GM12875 (cell line): ENCODE measurements around the gene TMEM14A.

Source experiments
- H3K4me3 ChIP-seq: one replicate; pipeline ENCODE4 v1.5.1; 2011; ENCODE audit warnings: low read depth, low read length, control low read depth
- CTCF ChIP-seq: IDR thresholded peaks from 2 replicates; pipeline ENCODE4 v1.5.1; 2011; ENCODE audit warnings: low read depth, mild to moderate bottlenecking, control low read depth, inconsistent platforms, low read length, moderate library complexity, borderline replicate concordance; ENCODE audit not compliant: insufficient read depth

TMEM14A gene

DNA sequence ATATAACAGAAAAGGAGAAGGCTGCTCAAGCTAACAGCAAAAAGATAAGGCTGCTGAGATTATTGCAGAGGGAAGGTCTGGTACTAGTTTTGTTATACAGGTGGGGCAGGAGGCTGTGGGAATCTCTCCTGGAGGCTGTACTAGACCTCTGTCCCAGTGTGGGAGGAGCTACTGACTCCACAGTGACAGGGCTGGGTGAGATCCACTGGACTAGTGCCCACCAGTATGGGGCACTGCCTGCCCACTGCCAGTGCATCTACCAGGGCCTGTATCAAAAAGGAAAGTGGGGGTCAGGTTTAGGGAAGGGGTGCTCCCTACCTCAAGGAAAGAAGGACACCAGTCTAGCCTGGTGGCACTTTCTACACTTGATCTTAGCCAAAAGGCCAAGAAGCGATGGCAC is 62.3 kb downstream of the TMEM14A start:
- TF ChIP-seq CTCF, result no peak
- no peak overlapping the region for H3K4me3 ChIP-seq

DNA sequence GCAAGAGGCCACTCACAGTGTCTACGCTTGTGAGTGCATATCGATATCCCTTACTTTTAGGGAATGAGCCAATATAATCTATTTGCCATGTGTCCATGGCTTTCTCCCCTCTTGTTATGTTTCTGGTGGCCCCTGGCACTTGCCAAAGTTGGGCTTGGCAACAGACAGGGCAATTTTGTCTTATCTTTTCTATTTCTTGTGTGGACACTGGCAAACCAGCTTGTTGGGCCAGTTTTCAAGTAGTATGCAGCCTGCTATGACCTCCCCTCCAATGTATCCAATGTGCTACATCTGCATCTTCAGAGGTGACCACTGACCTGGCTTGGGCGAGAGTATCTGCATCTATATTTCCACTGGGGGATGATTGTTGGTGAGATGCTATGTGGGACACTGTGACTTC is 63.2 kb downstream of the TMEM14A start:
- no peak for TF ChIP-seq CTCF
- no peak overlapping the region for H3K4me3 ChIP-seq

DNA sequence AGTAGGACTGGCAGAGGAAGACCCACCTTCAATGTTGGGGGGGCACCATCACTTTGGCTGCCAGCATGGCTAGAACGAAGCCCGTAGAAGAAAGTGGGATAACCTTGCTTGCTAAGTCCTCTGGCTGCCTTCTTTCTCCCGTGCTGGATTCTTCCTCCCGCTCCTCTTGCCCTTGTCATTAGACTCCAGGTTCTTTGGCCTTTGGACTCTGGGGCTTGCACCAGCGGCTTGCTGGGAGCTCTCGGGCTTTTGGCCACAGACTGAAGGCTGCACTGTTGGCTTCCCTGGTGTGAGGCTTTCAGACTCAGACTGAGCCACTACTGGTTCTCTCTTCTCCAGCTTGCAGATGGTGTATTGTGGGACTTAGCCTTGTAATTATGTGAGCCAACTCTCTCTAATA is 64.2 kb downstream of the TMEM14A start:
- no peak for TF ChIP-seq CTCF
- no peak overlapping the region for H3K4me3 ChIP-seq

GRCh38 chr6:52736145-52736544 is 65.2 kb downstream of the TMEM14A start:
- TF ChIP-seq CTCF, result no peak
- H3K4me3 ChIP-seq, result no peak overlapping the region
